ELF-1 (cell line): ENCODE measurements around the gene GRIA1.
"Not testable (repeated sequence)": the region's sequence is repeated elsewhere in the genome, so short reads cannot be mapped to it uniquely, and the experiment has no call there.

Experiments
- DNase-seq: peaks from one replicate; pipeline ENCODE4 v3.0.0-alpha.2; 2016; ENCODE audit warnings: low read depth, low spot score

GRIA1 gene

DNA sequence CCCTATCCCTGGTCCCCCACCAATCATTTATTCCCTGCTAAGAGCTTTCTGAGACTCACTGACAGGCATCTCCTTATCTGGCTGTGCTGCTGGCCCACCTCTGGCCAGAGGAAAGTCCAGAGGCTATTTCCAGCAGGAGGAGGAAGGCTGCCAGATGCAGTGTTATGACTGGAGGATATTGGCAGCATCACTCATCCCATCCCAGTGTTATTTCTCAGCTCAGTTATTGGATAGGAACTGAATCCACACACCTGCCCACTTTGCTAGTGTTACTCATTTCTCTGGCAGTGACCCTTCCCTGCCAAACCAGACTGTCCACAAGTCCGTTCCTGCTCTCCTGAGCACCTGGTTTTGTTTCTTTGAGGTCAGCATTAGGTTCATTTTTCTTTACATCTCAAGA, 228.2 kb downstream of the GRIA1 start:
- DNase-seq, result no peak

DNA sequence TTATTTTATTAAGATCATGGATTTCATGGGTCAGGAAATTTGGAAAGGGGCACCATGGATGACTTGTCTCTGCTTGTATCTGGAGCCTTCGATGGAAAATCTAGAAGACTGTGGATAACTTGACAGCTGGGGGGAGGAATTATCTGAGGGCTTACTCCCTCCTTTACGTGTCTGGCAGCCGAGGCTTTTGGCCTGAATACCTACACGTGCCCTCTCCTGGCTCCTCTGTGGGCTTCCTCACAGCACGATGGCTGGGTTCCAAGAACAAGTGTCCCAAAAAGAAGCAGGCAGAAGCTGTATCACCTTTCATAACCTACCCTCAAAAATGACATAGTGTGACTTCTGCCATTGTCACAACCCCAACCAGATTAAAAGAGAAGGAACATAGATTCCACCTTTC, 228.9 kb downstream of the GRIA1 start:
- no peak for DNase-seq

DNA sequence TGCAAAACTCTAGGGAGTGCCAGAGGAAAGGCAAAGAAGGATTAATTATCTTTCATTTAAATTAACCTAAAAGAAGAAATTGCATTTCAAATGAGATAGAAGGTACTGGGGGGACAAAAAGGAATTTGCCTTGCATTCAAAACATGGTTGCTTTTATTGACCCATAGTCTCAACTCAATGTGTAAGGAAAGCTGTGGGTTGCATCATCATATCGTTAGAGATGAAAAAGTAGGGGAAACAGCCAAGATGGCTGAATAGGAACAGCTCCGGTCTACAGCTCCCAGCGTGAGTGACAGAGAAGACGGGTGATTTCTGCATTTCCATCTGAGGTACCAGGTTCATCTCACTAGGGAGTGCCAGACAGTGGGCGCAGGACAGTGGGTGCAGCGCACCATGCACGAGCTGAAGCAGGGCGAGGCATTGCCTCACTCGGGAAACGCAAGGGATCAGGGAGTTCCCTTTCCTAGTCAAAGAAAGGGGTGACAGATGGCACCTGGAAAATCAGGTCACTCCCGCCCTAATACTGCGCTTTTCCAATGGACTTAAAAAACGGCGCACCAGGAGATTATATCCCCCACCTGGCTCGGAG, 232.6 kb downstream of the GRIA1 start:
- DNase-seq, result not testable (repeated sequence)

DNA sequence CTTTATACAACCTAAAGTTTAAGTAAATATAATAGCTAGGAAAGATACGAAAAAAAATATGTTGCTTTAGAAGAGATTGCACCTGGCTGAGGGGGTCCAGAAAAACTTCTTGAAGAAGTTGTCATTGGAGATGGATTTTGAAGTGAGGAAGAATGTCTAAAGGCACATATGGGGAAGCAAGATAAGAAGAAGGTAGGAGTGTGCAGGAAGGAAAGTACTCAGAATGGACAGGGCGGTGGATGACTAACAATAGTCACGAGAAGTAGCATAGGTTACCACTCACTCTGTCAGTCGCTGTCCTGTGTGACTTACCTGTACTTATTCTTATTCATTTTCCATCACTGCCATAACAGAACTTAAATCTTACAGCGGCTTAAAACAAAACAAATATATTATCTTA, 251.6 kb downstream of the GRIA1 start:
- DNase-seq, result no peak

DNA sequence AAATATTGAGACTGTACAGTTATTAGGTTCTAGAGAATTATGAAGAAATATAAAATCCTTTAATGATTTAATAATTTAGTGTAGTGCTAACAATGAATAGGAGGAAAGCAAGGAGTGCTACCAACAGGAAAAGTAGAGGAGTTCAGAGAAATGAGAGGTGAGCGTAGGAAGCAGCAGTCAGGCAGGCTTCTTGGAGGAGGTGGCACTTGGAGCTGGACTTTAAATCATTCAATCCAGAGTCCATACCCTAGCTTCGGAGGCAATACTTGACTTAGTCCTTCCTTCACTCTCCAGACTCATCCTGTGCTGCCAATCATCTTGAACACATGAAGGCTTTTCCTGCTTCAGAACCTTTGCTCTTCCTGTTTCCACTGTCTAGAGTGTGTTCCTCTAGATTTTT, 254.3 kb downstream of the GRIA1 start:
- DNase-seq, result no peak

DNA sequence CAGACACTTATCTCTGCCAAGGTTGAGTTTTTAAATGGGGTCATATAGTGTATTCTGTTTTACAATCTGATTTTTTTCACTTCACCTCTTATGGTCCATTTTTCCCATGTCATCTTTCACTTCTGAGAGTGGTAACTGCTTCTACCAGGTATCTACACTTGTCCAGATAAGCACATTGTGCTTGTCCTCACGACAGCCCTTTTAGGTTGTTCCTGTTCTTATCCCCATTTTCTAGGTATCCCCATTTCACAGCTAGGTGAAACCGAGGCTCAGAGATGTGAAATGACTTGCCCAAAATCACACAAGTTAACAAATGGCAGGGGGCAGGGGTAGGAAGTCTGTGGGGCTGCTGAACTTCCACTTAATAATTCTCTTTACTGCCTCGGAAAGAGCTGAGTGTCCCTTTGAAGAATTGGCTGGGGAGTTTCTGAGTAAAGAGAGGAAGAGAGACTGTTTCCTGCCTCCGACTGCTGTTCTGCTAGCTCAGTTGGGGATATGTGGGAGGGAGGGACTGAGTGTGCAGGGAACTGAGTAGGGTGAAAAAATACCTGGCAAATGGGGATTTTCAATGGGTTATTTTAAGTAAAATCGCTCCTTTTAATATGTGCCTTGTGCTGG, 255.4 kb downstream of the GRIA1 start:
- DNase-seq, result no peak

DNA sequence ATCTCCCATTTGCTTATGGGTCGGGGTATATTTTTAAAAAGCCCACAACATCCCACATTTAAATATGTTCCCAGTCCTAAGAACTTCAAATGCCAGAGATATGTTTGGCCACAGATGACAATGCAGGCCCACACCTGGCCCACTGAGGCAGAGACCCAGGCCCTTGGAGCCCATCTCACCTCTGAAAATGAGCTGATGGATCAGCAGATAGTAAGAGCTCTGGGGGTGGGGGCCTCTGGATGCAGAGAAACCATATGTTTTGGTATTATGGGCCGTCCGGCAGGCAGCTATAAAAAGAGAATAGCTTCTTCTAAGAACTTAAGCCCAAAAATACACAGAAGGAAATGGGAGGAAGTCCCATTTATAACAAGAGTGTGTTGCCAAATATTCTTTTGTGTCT, 256.0 kb downstream of the GRIA1 start:
- no peak for DNase-seq

DNA sequence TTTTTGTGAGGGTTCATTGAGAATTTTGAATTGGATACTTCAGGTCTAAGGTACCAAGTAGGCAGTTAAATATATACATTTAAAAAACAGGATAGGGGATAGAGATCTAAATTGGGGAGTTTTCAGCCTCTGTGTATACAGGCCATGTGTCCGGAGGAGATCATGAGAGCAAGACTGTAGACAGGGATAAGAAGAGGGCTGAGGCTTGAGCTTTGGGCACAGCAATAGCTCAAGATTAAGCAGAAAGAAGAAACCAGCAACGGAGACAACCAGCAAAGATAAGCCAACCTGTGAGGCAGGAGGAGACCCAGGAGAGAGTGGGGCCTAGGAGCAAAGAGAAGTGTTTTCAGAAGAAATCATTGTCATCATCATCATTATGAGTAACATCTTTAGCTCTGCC, 258.4 kb downstream of the GRIA1 start:
- DNase-seq, result no peak

DNA sequence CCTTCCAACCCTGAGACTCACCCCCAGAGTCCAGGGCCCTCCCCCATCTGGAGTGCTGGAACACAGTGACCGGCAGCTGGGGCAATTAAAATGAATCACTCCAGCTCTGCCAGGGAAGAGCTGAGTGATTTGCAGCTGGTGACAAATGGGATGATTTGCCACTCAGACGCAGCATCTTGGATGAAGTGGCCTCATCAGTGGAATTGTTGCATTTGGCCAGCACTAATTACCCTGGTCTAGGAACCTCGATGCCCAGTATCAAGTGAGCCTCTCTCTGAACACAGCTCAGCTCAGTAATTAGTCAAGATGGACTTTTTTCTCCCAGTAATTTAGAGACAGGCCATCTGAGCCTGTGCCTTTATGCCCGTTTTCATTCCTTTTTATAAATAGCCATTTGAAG, 259.5 kb downstream of the GRIA1 start:
- no peak for DNase-seq

DNA sequence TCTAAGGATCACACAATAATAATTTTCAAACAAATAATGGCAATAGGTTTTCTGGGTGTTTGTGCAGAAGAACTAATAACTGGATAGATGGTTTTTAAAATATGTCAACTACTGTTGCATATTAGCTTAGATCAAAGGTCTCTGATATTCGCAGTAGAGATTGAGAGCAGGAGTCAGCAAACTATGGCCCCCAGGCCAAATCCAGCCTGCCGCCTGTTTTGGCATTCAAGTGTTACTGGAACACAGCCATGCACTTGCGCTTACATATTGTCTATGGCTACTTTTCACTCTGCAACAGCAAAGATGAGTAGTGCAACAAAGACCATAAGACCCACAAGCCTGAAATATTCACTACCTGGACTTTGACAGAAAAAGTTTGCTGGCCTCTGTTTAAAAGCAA, 260.8 kb downstream of the GRIA1 start:
- no peak for DNase-seq

DNA sequence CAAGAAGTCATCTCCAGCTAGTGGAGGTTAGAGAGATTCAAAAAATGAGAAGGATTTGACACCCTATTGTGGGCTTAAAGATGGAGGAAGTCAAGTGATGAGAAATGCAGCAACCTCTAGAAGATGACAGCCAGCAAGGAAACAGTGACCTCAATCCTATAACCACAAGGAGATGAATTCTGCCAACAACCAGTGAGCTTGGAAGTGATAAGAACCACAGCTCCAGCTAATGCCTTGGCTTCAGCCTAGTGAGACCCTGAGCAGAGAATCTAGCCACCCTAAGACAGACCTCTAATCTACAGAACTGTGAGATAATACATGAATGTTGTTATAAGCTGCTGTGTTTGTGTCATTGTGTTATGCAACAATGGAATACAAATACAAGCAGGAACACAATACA, 262.4 kb downstream of the GRIA1 start:
- no peak for DNase-seq

DNA sequence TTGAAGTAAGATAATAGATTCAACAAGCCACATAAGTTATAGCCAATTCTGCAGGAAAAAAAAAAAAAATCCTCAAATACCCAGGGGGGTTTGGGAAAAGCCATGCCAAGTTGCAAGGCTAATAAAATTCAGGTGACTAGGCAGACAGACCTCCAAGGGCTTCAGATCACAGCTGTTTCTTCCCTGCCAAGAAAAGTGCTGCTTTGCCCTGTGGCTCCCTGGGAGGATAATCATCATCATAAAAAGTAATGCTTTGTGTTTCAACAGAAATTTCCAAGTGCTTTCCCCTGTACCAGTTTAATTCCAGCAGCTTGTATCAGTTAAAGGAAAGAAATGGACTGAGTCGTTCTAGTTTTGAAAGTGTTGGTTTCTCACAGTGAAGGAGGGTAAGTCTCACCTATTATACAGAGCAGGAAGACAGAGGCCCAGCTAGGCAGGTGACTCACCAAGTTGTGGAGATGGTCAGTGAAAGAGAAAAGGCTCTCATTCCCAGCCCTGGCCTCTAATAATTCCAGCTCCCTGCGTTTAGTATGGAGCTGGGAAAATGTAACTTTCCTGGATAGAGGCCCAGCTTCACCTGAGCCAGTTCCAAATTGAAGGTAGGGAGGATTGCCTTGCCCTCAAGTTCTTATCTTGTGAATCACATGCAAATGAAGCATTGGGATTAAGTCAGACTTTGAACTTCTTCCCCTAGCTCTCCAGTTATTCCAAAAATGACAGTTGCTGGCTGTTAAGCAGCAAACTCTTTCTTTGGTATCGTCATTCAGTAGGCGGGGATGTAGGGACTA, 263.4 kb downstream of the GRIA1 start:
- DNase-seq, result no peak

DNA sequence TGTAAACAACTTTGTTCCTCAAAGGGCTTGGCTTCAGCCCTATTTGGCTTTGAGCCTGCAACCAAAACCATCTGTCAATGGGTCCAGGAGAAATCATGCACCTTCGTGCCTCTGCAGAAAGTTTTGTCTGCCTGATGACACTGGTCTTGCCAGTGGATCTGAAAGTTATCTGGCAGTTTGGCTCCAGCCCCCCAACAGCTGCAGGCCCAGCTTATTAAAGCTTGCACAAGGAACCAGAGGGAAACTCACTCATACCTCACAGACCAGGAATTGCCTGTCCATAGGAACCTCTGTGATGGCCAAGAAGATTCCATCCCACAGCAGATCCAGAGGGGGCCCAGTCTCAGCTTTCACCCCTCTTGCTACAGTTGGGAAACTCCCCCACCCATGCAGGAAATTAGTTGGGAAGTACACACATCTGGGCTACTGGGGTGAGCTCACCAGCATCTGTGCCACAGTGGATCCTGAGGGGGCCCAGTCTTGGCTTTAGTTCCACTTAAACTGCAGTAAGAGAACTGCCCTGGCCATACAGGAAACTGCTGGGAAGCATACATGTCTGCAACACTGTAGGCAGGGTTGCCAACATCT, 265.5 kb downstream of the GRIA1 start:
- DNase-seq, result no peak

DNA sequence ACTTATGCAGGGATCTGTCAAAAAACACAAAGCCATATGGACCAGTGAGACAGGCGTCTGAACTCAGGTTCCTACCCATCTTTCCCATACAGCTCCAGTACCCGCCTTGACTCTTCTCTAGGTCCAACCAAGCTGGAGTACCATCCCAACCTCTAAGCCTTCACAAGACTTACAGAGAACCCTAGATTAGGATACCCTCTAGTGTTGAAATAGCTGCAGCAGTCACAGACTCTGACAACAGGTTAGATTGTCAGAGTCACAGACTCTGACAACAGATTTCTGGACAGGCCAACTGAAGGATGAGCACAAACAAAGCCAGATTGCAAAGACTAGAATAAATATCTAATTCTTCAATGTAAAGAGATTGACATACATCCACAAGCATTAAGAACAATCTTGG, 266.1 kb downstream of the GRIA1 start:
- DNase-seq, result no peak

DNA sequence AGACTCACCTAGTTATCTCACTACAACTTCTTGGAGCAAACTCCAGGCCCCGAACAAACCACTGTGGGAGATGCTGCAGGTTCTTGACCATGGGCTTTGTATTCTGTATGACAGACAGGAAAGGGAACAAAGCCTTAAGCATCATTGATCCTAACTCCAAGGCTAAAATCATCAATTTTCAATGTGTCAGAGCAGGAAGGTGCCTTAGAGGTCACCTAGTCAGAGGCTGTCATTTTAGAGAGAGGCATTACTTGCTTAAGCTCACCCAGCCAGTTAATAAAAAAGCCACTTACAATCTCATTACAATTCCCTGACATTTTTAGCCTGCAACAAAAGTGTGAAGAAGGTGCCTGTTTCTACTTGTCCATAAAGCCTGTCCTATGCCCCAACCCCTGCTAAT, 275.5 kb downstream of the GRIA1 start:
- peak; percentile 8 for DNase-seq

DNA sequence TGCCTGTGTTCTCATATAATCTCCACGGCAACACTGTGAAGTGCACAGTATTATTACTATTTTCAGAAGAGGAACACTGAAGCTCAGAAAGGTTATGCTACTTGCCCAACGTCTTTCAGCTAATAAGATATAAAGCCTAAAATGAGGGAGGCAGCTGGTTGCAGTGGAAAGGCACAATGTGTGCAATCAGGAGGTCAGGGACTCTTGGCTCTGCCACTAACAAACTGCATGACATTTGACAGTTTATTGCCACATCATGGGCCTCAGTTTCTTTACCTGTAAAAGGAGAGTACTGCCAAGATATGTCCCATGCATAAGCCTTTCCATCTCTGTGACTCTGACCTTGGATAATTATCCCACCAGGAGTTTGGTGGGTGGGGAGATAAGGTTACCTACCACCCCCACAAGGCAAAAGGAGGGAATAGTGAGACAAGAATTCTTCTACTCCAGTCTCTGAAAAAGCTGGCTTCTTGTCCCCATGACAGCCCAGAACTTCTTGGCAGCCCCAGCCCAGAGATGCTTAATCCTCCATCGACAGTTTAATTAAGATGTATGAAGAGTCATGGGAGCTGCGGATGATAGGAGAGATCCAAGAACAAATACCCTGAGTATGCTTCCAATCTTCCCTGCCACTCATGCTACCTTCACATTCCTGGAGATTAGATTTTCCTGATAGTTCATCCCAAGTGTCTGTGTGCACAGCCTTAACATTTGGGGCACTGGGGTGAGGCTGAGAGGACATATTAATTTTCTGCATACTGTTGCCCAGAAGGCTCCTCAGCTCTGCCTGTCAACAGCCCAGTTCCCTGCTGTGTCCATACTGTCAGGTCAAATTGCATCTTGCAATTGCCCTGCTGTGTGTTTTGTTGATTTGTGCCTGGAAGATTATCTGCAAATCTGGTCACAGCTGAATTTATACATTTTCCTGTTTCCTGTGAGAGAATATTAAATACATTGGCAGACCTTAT, 277.0 kb downstream of the GRIA1 start:
- DNase-seq, result no peak

DNA sequence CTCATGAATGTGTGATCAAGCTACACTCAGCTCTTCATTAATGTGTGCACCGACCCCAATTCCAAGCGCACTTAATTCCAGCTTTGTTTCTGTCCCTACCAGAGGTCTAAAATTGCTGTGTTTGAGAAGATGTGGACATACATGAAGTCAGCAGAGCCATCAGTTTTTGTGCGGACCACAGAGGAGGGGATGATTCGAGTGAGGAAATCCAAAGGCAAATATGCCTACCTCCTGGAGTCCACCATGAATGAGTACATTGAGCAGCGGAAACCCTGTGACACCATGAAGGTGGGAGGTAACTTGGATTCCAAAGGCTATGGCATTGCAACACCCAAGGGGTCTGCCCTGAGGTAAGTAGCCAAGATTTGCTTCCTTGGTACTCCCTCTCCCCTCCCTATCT, 279.6 kb downstream of the GRIA1 start:
- DNase-seq, result no peak

DNA sequence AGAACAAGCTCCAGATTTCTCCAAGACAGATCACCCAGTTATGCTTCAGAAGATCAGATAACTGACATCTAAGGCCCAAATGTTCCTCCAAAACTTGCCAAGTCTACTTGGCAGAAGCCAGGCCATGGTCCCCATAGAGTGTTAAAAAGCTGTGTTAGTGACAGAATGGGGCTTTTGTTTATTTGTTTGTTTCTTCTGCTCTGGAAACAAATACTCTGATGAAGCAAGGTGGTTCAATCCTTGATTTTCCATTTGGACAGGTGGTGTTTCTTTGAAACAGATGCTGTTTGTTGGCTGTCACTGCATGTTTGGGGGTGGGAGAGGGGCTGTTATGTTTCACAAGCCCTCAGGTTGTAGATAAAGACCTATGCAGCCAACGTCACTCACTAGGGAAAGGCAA, 284.2 kb downstream of the GRIA1 start:
- DNase-seq, result no peak

DNA sequence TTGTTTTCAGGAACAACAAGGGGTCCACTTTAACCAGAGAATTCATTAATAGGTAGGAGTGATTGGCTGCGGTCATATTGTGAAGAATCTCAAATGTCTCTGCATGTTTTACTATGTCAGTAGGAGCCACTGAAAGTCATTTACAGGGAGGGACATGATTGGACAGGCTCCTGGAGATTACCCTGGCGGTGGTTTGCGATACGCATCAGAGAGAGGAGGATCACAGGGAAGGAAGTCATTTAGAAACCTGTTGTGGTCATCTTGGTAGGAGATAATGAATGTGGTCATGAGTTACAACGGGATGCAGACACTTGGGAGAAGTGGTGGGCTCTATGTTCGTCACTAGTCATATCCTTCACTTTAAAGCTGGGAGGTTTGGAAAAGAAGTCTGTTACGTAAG, 285.5 kb downstream of the GRIA1 start:
- no peak for DNase-seq

DNA sequence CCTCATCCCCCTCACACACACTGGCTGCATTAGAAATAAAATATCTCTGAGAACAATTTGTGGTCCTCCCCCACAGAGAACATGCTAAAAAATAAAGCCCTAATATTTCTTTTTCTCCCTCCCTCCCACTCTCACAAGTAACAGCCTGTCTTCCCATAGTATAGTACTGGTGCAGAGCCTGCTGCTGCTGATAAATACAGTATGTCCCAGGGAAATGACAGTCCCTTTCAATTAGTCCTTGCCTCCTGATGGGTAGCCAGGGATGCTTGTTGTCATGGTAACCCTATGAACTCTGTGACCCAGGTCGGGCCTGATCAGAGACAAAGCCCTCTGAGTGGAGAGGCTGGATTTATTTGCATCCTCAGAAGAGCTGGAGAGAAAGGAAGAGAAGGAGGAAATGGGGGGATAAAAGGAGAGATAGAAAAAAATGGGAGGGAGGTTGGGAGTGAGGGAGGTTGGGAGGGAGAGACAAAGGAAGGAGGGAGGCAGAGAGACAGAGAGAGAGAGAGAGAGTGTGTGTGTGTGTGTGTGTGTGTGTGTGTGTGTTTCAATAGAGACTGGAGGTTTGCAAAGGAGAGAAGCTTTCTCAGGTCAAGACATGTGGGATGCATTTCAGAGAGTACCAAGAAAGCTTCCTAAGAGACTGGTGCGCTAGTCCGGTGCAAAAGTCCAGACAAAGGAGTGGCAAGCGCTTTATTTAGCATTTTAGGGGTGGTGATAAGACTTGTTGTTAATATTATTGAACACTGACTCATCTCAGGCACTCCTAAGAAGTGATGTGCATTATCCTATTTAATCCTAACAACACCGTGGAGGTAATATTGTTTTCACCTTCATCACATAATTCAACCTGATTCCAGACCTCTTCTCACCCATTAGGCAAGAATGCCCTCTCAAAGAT, 287.5 kb downstream of the GRIA1 start:
- DNase-seq, result no peak

DNA sequence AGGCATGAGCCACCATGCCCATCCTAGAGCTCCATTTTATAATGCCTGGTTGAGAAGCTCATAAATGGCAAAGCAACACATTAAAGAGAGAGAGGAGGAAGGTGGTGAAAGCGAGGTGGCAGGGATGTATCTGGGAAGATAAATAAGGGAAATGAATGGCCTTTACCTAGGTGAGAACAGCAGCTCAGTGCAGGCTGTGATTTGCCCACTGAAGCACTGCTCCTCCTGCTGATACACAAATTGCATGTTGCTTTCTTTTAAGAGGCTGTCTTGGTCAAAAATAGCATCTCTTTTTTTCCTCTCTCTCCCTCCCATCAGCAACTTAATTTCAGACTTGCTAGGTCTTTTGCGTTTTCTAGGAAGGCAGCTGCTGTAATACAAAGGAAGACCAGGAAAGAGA, 289.4 kb downstream of the GRIA1 start:
- DNase-seq, result no peak
